GM12892 (cell line): Measurements from ENCODE around the gene MGMT.

Source experiments
- DNase-seq: peaks from one replicate; pipeline ENCODE4 v3.0.0; 2011; ENCODE audit not compliant: insufficient read length
- FAIRE-seq: peaks from 2 replicates; lab custom pipeline; 2011; peaks lifted over from hg19 to GRCh38; lab: Jason Lieb, UNC
- POLR2A ChIP-seq: IDR thresholded peaks from 2 replicates; pipeline ENCODE4 v1.6.1; 2011; ENCODE audit warnings: low read depth, low read length, control low read depth
- POLR2AphosphoS5 ChIP-seq: IDR thresholded peaks from 2 replicates; pipeline ENCODE4 v1.6.1; 2011; ENCODE audit warnings: low read depth, low read length, control low read depth
- TAF1 ChIP-seq: IDR thresholded peaks from 2 replicates; pipeline ENCODE4 v1.6.1; 2011; ENCODE audit warnings: low read depth, mild to moderate bottlenecking, control low read depth, low read length, borderline replicate concordance

Gene MGMT

GRCh38 chr10:129556316-129556715, 89.3 kb downstream of the MGMT start:
- TF ChIP-seq TAF1 (no peak), POLR2A (no peak), POLR2AphosphoS5 (no peak)
- no peak for FAIRE-seq
- no peak for DNase-seq

DNA sequence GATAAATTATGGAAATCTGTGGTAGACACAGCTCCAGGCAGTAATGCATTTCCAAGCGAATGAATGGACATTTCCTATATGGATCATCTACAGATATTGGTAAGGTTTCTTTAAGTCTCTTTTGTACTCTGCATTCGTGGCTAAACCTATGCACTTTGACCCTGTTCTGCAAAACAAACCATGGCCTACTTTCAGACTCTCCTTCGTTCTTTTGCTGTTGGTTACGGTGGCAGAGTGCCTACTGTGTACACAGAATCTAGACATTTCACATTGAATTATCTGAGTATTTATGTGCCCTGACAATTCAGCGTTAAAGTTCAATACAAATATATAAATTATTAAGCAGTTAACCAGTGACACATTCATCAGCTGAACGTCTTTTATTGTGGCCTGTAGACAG, 93.3 kb downstream of the MGMT start:
- no peak for FAIRE-seq
- TF ChIP-seq TAF1 (no peak), POLR2AphosphoS5 (no peak), POLR2A (no peak)

GRCh38 chr10:129562487-129562886, 95.4 kb downstream of the MGMT start:
- no peak for DNase-seq
- no peak for FAIRE-seq
- TF ChIP-seq POLR2A (no peak), TAF1 (no peak), POLR2AphosphoS5 (no peak)

More for the DNA sequence above, 93.3 kb downstream of the MGMT start:
- no peak for DNase-seq

GRCh38 chr10:129564923-129565322, 97.9 kb downstream of the MGMT start:
- TF ChIP-seq POLR2A = no peak
- TF ChIP-seq TAF1 = no peak
- no peak for TF ChIP-seq POLR2AphosphoS5
- no peak for FAIRE-seq
- DNase-seq = no peak

GRCh38 chr10:129568583-129569344, 101.7 kb downstream of the MGMT start:
- DNase-seq (no peak), FAIRE-seq (no peak)
- TF ChIP-seq TAF1 = no peak
- TF ChIP-seq POLR2AphosphoS5 = no peak
- no peak for TF ChIP-seq POLR2A

- TF ChIP-seq POLR2A (no peak), POLR2AphosphoS5 (no peak), TAF1 (no peak)
- no peak for DNase-seq
- FAIRE-seq = no peak
Observed at GRCh38 chr10:129570185-129570584, 103.1 kb downstream of the MGMT start.

DNA sequence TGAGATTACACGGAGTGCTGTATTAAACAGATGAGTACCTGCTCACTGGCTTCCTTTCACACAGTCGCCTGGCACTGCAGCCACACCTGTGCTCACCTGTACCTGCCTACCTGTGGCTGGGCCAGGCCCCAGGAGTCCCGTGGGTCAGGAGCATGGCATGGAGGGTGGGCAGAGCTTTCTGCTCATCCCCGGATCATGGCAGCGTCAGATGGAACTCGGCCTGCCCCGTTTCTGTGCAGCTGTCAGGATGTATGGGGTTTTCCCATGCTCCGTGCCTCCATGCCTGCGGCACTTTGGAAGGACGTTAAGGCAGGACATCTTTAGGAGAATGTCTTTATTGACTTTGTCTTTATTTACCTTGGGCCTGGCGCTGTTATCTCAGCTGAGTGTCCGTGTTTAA, 112.2 kb downstream of the MGMT start:
- FAIRE-seq (no peak), DNase-seq (no peak)
- TF ChIP-seq TAF1 = no peak

GRCh38 chr10:129580010-129580409, 113.0 kb downstream of the MGMT start:
- TF ChIP-seq POLR2AphosphoS5 (no peak), TAF1 (no peak)
- DNase-seq = no peak
- no peak for FAIRE-seq

DNA sequence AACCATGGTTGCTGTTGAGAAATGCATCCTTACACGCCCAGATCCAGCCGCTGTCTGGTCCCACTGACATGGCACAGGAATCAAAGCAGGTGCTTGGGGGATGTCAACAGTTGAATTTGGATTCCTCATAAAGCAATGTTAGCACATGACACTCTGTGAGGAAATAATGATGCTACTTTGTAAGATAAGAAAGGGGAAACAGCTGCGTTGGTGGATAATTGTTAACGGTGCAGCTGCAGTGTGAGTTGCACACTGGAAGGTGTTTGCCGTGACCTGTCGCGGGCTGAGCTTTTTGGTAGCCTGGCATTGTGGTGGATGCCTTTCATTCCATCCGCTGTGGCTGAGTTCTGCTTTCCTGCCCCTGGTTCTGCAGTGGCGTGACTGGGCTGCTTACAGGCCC, 113.9 kb downstream of the MGMT start:
- FAIRE-seq = no peak
- TF ChIP-seq POLR2A (no peak), TAF1 (no peak), POLR2AphosphoS5 (no peak)
- DNase-seq = no peak

DNA sequence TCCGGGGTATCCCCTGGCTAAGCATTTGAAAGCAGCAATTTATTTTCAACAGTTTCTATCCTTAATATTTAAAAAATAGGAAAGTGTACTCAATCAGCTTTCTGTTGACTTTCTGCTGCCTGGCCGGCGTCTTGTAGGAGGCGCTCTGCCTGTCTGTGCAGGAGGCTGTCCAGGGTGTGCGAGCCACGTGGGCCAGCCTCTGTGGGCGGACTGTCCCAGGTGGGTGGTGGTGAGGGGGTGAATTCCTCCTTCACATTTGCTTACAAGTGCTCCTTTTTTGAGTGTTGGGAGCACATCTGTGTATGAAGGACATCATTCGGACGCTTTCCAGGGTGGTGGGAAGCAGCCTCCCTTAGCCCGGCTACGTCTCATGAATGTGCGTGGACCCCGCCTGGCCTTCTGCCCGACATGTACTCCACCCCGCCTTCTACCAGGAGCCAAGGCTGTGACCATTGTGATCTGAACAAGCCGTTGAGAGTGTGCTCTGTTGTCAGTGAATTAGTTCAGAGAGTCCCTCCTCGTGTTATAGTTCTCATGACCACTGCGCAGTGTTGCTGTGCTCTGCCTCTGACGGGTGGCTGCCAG, 114.9 kb downstream of the MGMT start:
- no peak for DNase-seq
- FAIRE-seq = no peak
- TF ChIP-seq POLR2A = no peak
- TF ChIP-seq POLR2AphosphoS5 = no peak
- no peak for TF ChIP-seq TAF1

DNA sequence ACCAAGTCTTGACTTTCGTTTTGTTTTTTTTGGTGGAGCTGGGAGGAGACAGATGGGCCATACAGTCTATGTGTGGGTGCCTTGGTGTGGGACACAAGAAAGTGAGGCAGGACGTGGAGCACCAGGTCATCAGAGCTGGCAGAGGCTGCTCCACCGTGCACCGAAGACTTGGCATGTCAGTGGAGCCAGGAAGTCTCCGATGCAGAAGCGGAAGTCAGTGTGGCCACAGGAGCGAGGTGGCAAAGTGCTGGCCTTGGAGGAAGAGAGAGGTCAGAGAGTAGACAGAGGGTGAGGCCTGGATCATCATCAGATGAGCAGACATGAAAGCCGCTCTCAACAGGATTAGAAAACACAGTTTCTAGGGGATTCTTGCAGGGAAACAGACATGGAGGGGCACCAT, 116.8 kb downstream of the MGMT start:
- no peak for TF ChIP-seq TAF1
- TF ChIP-seq POLR2AphosphoS5 = no peak
- no peak for TF ChIP-seq POLR2A
- FAIRE-seq (no peak), DNase-seq (no peak)

DNA sequence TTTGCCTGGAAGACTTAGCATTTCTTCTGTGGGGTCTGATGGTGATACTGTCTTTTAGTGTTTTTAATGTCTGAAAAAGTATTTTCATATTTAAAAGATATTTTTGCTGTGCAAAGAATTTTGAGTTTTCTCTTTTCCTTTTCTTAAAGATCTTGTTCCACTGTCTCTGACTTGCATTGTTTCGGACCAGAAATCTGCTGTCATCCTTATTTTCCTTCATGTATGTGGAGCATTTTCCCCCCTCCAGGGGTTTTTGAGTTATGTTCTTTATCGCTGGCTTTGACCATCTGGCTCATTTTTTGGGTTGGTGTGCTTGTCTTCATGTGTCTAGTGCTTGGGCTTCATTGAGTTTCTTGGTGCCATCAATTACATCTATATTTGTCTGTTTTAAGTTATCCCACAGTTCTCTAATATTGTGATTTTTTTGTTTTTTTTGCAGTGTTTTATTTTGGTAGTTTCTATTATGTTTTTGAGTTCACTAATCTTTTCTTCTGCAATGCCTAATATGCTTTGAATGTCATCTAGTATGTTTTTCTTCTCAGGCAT, 119.9 kb downstream of the MGMT start:
- FAIRE-seq (no peak), DNase-seq (no peak)

More for the DNA sequence above, 119.9 kb downstream of the MGMT start:
- TF ChIP-seq POLR2A (no peak), POLR2AphosphoS5 (no peak), TAF1 (no peak)
